Measurements from ENCODE around the gene MBNL1.

MBNL1 gene

GRCh38 chr3:152499791-152500385 lies 231.2 kb downstream of the MBNL1 start:
- DNase-seq, result no peak

DNA sequence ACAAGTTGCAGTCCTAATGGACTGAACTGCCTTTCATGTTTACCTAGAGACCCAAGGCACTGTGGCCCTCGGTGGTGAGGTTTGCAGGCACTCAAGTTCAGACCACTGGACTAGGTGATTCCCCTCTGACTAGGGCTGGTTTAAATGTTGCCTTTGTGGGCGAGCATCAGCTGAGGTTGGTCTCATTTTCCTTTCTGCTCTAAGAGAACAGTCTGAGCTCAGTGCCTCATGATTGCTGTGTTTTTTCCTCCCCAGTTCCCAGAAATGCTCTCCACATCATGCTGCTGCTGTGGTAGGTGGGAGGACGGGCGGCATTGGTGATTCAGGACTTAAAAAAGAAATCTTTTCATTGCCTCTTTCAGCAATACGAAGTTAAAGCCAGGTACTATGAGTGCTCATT lies 237.2 kb downstream of the MBNL1 start:
- DNase-seq, result no peak

DNA sequence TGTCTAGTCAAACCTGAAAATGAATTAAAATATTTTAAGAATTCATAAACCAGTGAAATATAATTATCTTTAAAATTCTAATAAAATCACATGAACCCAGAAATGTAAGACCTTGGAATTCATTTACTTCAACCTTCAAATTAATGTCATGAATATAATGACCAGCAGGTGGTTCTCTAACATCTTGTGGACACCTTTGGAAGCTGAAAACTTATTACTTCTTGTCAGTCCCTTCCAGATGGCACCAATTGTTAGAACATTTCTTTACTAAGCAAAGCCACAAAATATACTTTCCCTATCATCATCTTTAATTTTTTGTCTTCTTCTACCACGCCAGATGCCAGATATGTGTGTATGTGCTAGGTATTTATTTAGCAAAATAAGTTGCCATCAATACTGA lies 240.0 kb downstream of the MBNL1 start:
- DNase-seq, result no peak

DNA sequence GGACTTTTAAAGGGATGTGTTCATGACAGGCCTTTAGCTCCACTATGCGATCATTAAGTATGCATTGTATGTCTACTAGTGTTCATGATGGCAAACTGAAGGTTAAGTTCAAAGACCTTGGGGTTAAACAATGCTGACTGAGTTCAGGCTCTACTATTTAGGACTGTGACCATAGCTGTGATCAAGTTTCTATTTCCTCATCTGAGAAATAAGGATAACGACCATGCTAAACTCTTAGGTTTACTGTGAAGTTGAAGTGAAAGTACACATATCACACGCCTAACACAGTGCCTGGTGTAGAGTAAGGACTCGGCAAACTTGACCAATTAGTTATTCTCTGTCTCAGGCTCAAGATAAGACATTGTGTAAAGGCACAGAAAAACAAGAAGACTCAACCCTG lies 243.2 kb downstream of the MBNL1 start:
- no peak for DNase-seq

DNA sequence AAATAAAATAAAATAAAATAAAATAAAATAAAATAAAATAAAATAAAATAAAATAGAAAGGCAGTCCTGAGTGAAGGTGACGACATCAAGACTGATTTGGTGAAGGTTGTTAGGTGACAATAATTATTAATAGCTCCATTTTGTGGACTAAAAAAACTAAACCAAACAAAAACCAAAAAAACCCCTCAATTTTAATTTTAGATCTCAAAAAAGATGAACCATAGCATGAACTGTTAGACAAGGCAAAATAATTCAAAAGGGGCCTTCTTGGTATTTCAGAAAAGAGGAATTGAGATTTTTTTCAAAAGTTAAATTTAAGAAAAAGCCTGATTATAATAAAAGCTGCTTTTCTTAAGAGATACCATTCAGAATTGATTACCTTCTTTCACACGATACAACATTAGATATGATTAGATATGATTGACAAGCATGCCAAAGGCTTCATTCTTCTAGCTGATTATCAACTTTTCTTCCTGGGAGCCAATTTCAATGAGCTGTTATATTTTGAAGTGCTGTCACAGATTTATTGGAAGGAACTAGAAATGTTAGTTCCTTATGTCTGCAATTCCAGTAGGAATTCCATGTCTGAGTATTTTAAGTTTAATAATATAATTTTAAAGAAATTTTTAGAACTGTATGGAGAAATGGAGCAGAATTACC lies 244.7 kb downstream of the MBNL1 start:
- no peak for DNase-seq
